Fibroblast of skin of left biceps (primary cell): ENCODE results near the gene RMND5B.
"Not testable (repeated sequence)": the region's sequence is repeated elsewhere in the genome, so short reads cannot be mapped to it uniquely, and the experiment has no call there.

Source experiments
- DNase-seq, 2 experiments: peaks; one replicate each; pipeline ENCODE4 v3.0.0-alpha.2; 2013; ENCODE audit warnings: low read depth in 2 of 2

The RMND5B gene

DNA sequence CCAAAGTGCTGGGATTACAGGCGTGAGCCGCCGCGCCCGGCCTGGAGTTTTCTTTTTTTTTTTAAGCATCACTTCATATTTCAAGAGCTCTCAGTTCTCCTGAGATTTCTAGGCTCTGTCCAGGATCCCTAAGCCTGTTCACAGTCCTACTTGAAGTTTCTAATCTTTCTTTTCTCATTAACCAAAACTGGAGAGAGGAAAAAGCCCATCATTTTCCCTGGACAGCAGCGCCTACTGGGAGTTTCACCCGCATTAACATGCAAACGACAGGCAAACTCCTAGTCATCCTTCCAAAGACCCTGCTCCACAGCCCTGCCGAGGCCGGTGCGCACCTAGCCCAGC lies 609 bp upstream of the RMND5B start:
- not testable (repeated sequence) for DNase-seq

DNA sequence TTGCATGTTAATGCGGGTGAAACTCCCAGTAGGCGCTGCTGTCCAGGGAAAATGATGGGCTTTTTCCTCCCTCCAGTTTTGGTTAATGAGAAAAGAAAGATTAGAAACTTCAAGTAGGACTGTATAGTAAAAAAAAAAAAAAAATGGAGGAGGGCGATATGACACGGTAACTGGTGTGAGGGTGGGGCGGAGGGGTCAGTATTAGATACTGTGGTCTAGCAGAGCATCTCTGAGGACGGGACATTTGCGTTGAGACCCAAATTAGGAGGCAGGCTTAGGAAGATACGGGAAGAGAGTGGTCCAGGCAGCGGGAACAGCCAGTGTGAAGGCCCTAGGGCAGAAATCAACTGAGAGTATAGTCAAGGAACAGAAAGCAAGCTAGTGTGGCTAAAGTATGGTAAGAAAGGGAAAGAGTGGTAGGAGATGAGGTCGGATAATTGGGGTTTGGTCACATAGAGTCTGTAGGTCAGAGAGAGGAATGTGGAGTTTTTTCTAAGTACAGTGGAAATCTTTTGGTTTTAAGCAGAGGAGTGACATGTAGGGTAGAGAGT lies 707 bp downstream of the RMND5B start:
- DNase-seq = no peak

DNA sequence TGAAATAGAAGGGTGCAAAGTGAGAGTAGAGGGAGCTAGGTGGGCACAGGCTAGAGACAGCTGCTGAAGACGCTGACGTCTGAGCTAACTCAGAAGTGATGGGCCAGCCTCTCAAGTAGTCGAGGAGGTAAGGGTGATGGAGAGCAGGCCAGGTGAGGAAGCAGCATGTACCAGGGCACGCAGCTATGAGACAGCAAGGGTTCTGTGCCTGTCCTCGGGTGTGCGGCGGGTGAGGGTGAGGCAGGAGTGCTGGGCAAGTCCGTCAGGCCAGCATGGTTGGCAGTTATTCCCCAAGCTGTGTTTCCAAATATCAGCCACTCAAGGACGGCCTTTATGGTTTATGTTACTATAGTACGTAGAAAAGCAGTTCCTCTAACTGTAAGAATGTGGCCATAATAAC lies 6.2 kb downstream of the RMND5B start:
- DNase-seq = no peak

DNA sequence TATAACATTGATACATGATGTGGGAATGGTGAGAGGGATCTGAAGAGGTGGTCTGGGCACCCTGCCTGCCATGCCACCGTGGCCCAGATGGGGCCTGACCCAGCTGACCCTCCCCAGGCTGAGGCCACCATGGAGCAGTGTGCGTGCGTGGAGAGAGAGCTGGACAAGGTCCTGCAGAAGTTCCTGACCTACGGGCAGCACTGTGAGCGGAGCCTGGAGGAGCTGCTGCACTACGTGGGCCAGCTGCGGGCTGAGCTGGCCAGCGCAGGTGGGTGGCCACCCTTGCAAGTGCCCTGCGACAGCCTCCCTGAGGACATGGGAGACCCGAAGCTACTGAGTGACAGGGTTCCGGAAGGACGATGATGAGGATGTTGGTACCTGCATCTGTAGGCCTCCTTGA lies 7.2 kb downstream of the RMND5B start:
- DNase-seq = no peak

DNA sequence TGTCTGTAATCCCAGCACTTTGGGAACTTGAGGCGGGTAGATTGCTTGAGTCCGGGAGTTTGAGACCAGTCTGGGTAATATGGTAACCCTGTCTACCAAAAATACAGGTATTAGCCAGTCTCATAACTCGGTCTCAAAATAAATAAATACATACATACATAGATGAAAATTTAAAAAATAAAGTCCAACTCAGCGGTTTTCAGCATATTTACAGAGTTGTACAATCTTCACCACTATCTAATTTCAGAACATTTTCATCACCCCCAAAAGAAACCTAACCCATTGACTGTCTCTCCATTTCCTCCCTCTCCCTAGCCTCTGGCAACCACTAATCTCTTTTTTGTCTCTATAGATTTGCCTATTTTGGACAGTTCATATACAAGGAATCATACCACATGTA lies 10.7 kb downstream of the RMND5B start:
- no peak for DNase-seq

DNA sequence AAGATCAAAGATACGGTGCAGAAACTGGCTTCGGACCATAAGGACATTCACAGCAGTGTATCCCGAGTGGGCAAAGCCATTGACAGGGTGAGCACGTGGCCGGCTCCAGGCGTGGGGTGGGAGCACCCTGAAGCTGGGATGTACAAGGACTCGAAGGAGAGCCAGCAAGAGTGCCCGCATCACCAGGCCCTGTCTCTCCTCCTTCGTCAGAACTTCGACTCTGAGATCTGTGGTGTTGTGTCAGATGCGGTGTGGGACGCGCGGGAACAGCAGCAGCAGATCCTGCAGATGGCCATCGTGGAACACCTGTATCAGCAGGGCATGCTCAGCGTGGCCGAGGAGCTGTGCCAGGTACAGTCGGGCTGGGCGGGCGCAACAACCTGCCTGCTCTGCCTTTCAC lies 11.8 kb downstream of the RMND5B start:
- DNase-seq = no peak

DNA sequence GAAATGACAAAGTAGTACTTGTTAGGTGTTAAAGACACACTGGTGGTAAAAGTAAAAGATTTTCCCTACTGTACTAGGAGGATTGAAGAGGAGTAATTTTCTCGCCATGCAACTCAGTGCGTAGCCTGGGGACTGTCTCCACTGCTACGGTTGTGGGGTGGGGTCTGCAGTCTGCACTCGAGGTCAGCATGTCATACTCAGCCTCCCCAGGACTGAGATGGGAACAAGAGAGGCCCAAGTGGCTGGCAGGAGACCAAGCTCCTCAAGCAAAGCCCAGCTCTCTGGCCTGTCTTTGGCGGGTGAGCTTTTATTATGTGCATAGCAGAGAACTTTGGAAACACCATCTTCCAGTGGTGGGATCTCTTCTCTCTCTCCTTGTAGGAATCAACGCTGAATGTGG lies 12.4 kb downstream of the RMND5B start:
- no peak for DNase-seq

DNA sequence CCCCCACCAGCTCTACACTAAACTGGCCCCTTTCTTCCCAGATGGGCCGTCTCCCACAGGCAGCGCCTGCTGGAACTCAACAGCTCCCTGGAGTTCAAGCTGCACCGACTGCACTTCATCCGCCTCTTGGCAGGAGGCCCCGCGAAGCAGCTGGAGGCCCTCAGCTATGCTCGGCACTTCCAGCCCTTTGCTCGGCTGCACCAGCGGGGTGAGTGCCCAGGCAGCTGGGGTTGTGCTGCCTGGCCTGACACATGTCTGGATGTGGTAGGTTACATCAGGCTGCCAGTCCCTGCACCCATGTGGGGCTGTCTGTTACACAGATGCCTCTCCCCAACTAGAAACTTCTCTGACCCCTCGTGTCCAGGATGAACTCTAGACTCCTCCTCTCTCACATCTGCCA lies 13.1 kb downstream of the RMND5B start:
- DNase-seq = no peak

DNA sequence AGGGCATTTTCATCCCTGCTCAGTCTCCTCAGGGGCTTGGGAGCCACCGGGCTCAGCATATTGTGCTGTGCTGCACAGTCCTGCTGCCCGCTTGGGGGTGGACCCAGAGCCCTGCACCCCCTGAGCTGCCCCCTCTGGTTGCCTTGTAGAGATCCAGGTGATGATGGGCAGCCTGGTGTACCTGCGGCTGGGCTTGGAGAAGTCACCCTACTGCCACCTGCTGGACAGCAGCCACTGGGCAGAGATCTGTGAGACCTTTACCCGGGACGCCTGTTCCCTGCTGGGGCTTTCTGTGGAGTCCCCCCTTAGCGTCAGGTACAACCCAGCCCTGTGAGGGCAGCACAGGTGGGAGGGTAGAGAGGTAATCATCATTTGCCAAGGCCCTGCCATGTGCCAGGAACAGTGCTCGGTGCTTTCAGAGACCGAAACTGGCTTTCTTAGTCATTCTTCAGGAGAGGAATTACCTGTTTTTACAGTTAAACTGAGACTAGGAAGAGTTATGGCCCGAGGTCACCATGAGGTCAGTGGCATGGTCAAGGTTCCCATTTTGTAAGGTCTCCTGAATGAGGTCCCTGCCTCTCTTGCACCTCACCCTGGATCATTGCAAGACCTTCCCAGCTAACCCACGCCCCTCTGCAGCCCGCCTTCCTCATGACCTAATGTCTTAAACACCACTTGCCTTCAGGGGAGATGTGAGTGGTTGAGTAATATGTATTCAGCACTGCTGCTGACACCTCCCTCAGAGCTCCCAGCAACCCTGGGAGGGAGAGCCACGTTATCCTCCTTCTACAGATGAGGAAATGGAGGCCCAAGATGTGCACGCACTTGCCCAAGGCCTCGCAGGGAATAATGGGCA lies 15.4 kb downstream of the RMND5B start:
- no peak for DNase-seq

DNA sequence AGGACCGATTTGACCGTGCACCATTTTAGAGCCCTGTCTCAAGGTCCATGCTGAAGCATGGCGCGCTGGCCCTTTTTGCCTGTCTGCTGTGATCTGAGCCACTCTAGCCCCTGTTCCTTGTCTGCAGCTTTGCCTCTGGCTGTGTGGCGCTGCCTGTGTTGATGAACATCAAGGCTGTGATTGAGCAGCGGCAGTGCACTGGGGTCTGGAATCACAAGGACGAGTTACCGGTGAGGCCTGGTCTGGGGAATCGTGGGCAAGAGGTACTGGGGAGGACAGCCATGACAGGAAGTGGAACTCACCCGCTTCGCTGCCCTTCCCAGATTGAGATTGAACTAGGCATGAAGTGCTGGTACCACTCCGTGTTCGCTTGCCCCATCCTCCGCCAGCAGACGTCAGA lies 16.6 kb downstream of the RMND5B start:
- DNase-seq = no peak

DNA sequence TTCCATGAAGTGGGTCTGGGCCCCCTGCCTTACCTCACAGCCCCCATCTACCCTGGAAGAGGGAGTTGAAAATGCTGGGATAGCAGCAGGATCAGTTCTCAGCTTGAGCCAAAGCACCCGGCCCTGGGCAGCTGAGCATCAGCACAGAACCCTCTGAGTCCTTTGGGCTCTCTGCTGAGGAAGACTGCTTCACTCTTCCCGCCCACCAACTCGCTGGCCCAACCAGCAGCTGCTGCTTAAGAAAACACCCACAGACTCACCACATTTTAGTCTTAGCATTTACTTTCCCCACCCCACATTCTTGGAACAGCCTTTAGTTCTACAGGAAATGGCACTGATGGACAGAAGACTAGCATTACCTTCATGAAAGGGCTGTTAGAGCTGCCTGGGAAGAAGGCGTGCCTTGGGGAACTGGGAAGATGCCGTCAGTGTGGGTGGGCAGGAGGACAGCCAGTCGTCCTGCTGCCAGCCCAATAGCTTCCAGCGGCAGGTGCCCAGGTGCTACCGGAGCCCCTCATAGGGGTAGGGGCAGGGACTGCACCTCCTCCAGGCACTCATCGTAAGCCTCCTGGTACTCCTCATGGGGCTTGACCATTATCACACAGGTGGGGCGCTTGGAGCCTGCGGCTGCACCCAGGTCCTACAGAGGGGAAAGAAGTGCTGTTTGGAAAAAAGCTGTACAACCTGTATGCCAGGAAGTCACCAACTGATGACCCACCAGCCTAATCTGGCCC lies 18.6 kb downstream of the RMND5B start:
- DNase-seq = no peak

DNA sequence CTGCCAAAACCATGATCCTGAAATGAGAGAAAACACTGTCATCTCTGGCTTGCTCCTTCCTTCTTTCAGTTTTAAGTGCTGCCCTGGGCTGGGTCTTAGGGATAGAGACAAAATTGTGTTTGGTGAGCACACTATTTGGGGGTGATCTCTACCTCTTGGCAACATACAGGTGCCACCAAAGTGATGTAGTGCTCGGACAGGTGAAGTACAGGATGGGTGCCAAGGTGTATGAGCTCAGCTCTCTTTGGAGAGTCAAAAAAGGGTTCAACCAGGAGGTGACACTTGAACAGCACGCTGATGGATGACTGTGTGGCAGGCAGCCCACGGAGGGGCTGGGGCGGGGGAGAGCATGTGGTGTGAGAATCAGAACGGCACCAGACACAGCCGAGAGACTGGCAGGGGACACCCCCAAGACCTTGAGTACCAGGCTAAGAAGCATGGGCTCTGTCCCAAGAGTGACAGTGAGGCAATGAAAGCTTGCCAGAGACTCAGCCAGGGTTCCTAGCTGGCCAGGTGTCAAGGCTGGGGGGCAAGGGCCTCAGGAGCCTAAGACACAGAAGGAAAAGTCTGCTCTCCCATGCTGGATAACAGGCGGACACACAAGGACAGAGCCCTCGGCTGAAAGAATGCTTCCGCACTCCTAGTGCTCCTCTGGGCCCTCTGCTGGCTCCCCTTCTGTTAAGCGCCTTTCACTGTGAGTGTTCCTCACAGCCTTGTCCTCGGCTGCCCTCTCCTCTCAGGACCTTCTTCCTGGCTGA lies 20.3 kb downstream of the RMND5B start:
- no peak for DNase-seq

DNA sequence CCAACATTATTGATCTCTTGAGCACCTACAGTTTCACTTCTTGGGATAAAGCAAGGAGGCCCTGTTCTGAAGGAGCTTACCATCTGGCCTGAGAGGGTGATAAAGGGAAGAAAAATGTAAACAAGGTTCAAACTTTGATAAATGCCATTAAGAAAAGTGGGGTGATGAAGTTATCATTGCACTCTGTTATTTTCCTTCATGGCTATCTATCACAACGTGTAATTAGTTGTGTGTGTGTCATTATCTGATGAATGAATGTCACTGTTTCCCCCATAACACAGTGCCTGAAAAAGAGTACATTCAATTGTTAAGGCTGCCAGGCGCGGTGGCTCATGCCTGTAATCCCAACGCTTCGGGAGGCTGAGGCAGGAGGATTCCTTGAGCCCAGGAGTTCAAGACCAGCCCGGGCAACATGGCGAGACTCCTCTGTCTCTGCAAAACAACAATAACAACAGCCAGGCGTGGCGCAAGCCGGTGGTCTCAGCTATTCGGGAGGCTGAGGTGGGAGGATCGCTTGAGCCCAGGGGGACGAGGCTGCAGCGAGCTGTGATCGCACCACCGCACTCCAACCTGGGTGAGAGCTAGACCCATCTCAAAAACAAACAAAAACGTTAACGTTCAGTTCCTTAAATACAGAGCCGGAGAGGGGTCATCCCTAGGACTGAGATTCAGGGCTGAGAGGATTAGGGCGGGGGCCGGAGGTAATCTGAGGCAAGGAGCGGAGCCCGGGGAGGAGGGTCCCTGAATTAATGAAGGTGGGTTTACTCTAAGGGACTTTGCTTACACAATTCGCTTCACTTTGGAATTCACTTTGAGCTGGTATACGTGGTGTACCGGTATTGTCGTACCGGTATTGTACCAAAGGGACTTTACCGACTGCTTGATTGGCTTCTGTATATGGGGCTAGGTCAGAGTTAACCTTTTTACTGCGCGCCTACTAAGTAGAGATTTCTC lies 22.0 kb downstream of the RMND5B start:
- DNase-seq = no peak

DNA sequence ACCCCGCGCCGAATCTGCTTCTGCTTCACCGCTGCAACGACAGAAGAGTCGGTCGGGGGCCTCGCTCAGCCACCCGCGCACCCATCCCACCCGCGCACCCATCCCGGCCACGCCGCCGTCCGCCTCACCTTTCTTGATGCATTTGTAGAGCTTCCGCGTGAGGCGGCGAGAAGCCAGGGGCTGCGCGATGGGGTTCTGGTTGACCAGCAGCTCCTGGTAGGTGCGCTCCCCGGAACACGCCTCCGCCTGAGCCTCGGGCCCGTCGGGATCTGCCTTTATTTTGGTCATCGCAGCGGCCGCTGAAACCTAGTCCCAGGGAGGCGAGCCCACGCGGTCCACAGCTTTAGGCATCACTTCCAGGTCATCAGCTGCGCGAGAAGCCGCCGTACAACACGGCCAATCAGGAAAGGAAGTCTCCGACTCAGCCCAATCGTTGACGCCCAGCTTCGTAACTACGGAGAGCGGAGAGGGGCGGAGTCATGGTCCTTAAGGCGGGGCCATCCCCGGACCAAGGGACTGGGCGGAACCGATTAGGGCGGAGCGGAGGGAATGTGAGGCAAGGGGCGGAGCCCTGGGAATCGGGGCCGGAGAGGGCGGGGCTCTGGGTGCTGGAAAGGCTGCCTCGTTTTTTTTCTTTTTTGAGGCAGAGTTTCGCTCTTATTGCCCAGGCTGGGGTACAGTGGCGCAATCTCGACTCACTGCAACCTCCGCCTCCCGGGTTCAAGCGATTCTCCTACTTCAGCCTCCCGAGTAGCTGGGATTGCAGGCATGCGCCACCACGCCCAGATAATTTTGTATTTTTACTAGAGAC lies 22.9 kb downstream of the RMND5B start, which contains the start of gene NHP2:
Gene NHP2, minus strand, starts transcription at position 356 of the 811 bp plus-strand sequence. Its CDS starts 68 bp downstream, at position 288.
- DNase-seq = peak; percentile 94 to 96

DNA sequence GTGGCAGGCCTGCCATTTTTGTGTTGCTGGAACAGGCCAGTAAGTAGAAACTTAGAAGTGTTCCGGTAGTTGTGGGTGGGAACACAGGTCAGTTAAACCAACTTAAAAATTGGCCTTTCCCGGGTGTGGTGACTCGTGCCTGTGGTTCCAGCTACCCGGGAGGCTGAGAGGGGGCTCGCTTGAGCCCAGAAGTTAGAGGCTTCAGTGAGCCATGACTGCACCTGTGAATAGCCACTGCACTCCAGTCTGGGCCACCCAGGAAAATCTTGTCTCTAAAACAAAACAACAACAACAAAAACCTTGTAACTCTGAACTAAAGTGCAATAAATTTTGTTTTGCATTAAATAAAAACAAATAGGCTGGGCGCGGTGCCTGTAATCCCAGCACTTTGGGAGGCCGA lies 24.3 kb downstream of the RMND5B start:
- DNase-seq = no peak

DNA sequence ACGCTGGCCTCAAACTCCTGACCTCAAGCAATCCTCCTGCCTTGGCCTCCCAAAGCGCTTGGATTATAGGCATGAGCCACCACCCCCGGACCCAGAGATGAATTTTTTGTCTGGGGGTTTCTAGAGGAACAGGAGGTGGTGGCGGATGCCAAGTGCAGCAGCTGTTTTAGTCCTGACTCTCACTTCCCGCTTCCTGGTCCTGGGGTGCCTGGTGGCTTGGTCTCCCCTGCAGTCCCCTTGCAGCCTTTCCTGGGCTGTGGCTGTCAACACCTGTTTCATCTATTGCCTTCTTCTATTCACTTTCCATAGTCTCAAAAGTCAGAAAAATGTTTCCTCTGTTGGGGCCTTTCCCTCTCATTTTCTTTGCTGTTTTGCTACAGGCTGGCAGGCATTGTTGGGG lies 29.4 kb downstream of the RMND5B start:
- DNase-seq = no peak

DNA sequence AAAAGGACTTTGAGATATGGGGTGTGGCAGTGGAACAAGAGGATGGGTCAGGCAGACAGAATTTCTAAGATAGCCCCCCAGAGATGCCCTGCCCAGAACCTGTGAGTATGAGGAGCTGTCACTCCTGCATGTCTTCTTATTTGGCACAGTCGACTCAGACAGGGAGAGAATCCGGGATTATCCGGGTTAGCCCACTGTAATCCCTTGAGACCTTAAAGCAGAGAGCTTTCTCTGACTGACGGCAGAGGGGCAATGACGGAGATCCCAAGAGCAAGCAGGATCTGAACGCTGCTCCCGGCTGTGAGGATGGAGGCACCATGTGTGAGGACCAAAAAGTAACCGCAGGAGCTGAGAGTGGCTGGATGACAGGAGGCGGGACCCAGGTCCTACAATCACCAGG lies 31.7 kb downstream of the RMND5B start:
- no peak for DNase-seq

DNA sequence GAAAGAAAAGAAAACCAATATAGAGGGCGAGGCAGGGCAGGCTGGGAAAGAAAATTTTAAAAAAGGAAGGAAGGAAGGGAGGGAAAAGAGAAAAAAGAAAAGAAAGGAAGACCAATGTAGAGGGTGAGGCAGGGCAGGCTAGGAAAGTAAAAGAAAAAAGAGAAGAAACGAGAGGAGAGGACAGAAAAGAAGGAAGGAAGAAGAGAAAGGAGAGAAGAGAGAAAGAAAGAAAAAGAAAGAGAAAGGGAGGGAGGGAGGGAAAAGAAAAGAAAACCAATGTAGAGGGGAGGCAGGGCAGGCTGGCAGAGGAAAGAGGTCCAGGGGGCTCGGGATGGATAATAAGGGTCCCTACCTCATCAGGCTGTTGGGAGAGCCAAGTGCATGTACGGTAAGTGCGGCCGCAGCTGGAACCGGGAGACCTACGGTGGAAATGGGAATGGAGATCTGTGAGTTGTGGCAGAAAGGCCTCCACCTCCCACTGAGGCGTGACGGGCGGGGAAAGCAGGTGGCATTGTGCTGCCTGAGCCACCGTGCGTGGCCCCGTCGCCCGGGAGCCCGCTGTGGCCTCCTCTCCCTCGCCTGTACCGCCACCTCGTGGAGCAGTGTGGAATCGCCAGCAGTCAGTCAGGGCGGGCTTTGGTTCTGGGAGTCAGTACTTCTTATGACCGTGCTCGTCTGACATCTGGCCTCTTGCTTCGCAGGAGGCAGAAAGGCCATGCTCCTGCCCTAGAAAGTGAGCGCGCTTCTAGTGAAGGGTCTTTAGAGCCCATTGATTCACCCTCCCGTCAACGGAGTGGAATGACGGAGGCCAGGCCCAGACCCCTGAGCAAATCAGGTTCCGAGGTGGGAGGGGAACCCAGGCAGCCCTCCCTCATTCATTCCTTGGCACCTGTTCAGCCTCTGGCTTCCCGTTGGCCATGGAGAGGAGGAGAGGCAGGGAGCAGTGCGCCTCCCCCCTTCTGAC lies 33.2 kb downstream of the RMND5B start:
- DNase-seq = peak; percentile 4 to 20

DNA sequence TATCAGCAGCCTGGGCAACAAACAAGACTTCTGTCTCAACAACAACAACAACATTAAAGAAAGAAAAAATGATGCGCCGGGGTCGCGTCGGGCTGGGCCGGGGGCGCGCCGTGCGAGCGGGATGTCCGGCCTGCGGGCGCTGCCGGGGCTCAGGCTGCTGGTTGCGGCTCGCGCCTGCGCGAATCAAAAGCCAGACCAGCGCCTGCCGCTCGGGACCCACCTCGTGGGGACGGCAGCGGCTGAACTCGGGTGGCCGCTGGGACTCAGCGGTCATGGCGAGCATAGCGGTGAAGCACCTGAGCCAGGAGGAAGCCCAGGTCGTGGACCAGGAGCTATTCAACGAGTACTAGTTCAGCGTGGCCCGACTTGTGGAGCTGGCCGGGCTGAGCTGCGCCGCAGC lies 34.8 kb downstream of the RMND5B start:
- DNase-seq = no peak
